ENCODE data around the gene MICAL3.

Gene MICAL3

GRCh38 chr22:17911312-17911705 lies 113.1 kb downstream of the MICAL3 start:
- no peak overlapping the region for H3K4me3 ChIP-seq (ENCODE audit: control insufficient read depth, low read depth, low read length)
- no peak for TF ChIP-seq CTCF (conservative IDR thresholded peaks at IDR 0.05; ENCODE audit: control insufficient read depth, insufficient read depth, low read depth, low read length)

GRCh38 chr22:17910561-17911311 lies 113.6 kb downstream of the MICAL3 start:
- TF ChIP-seq CTCF (conservative IDR thresholded peaks at IDR 0.05; ENCODE audit: control insufficient read depth, insufficient read depth, low read depth, low read length) = peak; percentile 35
- H3K4me3 ChIP-seq (ENCODE audit: control insufficient read depth, low read depth, low read length) = no peak overlapping the region
- DNase-seq (ENCODE audit: low read depth) = peak; percentile 90

More at GRCh38 chr22:17911312-17911705, 113.1 kb downstream of the MICAL3 start:
- peak; percentile 18 for DNase-seq (ENCODE audit: low read depth)

GRCh38 chr22:17907748-17908051 lies 116.7 kb downstream of the MICAL3 start:
- no peak overlapping the region for H3K4me3 ChIP-seq (ENCODE audit: control insufficient read depth, low read depth, low read length)
- TF ChIP-seq CTCF (conservative IDR thresholded peaks at IDR 0.05; ENCODE audit: control insufficient read depth, insufficient read depth, low read depth, low read length) = no peak
- DNase-seq (ENCODE audit: low read depth) = no peak

- no peak overlapping the region for H3K4me3 ChIP-seq (ENCODE audit: control insufficient read depth, low read depth, low read length)
- no peak for TF ChIP-seq CTCF (conservative IDR thresholded peaks at IDR 0.05; ENCODE audit: control insufficient read depth, insufficient read depth, low read depth, low read length)
- no peak for DNase-seq (ENCODE audit: low read depth)
These were observed 117.2 kb downstream of the MICAL3 start for GRCh38 chr22:17906978-17907747.

- no peak for TF ChIP-seq CTCF (conservative IDR thresholded peaks at IDR 0.05; ENCODE audit: control insufficient read depth, insufficient read depth, low read depth, low read length)
- no peak for DNase-seq (ENCODE audit: low read depth)
- H3K4me3 ChIP-seq (ENCODE audit: control insufficient read depth, low read depth, low read length) = no peak overlapping the region
These were observed 118.9 kb downstream of the MICAL3 start for GRCh38 chr22:17905445-17905844.

GRCh38 chr22:17903564-17904295 lies 120.6 kb downstream of the MICAL3 start:
- TF ChIP-seq CTCF (conservative IDR thresholded peaks at IDR 0.05; ENCODE audit: control insufficient read depth, insufficient read depth, low read depth, low read length) = no peak
- H3K4me3 ChIP-seq (ENCODE audit: control insufficient read depth, low read depth, low read length) = no peak overlapping the region
- no peak for DNase-seq (ENCODE audit: low read depth)

Data from fibroblast of mammary gland (primary cell).